ENCODE measurements around the gene C3orf20.
"Not testable (repeated sequence)": the region's sequence is repeated elsewhere in the genome, so short reads cannot be mapped to it uniquely, and the experiment has no call there.

The C3orf20 gene

GRCh38 chr3:14700891-14701290 is 25.9 kb downstream of the C3orf20 start:
- no peak for DNase-seq (ENCODE audit: low spot score)

- no peak for DNase-seq (ENCODE audit: low spot score)
Measured at GRCh38 chr3:14701676-14702075, 26.7 kb downstream of the C3orf20 start.

- DNase-seq (ENCODE audit: low spot score): no peak
Measured at GRCh38 chr3:14703128-14703750, 28.3 kb downstream of the C3orf20 start.

- no peak for DNase-seq (ENCODE audit: low spot score)
Measured at GRCh38 chr3:14703791-14704190, 28.9 kb downstream of the C3orf20 start.

DNA sequence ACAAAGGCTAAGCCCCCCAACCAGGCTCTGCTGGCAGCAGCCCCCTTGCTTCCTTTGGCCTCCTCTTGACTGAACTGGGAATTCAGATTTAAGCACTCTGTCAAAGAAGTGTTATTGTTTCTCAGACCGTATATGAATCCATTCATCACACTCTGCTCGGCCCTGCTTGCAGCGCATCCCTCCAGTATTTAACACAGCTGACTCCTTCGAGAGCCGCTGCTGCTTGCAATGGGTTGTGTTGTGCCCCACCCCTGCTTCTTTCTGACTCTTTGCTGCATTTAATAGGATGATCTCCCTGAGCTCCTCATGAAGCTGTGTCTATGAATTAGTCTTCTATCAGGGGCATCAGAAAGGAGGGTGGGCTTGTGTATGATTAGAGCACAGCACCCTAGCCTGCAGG is 31.2 kb downstream of the C3orf20 start:
- no peak for DNase-seq (ENCODE audit: low spot score)

DNA sequence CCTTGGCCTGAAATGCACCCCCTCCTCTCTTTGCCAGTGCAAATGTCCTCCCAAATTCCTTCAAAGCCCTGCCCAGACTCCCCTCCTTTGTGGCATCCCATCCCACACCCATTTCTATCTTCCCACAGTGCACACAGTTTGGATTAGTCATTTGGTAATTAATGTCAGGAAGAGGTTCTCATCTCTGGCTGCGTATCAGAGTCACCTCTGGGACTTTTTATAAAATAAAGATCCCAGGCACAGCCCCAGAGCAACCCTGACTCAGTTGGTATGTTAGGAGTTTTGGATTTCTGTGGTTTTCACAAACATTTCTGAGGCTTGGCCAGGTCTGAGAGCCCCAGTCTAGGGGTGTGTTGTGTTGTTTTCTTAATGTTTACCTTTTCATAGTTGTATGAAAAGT is 41.6 kb downstream of the C3orf20 start:
- no peak for DNase-seq (ENCODE audit: low spot score)

DNA sequence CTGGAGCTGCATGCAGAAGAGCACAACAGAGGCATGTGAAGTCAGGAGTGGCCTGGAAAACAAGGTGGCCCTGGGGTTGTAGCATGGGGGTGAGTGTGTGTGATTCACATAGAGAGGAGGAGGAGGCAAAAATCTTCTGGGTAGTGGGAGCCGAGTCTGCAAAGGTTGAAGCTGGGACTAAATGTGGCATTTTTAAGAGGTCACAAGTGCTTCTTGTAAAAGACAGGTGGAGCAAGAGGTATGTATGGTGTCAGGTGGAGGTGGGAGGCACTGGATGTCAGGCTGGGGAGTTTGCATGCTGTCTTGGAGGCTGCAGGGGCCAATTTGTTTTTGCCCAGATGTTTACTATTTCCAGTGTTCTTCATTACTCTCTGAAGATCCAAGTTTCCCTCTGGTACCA is 42.4 kb downstream of the C3orf20 start:
- no peak for DNase-seq (ENCODE audit: low spot score)

DNA sequence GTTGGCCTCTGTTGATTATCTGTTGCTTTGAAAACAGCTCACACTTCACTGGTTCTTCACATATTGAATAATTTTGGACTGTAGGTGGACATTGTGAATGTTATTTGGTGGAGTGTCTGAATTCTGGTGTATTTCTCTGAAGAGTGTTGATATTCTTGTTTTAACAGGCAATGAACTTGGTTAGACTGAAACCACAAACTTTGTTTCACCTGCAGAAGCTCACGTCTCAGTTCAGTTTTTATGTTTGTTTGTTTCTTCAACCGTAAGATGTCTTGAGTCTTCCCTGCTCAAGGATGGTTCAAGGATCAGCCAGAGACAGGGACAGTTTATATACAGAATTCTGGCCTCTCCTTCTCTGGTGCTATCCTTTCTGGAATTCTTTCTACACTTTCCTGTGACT is 43.6 kb downstream of the C3orf20 start:
- no peak for DNase-seq (ENCODE audit: low spot score)

DNA sequence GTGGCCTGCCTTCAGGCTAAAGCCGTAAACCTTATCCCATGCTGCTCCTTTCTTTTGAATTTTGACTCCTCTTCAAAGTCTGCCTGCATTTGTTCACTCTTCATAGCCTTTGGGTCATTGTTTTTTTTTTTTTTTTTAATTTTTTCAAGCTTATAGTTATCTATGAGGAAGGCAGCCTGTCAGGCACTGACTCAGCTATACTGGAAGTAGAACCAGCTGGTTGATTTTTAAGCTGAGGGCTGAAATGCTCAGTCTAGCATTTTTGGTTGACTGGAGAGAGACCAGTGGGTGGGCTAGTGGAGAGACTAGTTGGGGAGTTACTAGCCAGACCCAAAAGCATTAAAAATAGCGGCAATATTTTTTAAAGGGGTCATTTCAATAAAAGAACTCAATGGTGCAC is 44.1 kb downstream of the C3orf20 start:
- DNase-seq (ENCODE audit: low spot score): no peak

DNA sequence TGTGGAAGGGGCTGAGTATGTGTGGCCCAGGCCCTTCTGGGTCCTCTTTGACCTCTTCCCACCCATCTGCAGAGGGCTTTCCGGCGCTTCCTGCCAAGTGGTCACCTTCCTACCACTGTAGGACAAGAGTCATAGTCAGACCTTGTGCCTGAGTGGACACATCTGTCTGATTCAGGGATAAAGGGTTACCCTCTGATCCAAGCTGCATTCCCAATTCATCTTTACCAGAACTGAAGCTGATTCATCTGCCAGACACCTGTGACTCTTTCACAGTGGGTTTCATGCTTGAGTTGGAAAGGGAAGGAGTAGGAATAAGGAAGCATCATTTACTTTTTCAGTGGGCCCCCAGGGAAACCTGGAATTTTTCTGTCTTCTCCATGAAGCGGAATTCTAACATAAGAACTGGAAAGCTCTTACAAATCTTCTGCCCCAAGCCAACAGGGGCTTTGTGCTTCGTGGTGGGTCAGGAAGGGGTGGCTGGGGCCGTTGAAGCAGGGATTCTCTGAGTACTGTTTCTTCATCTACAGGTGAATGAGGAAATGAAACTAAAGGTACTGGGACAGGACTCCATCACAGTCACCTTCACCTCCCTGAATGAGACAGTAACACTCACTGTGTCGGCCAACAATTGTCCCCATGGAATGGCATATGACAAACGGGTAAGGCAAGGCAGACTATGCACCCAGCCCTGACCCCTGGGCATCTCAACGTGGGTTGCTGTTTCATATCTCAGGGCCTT is 46.4 kb downstream of the C3orf20 start:
- no peak for DNase-seq (ENCODE audit: low spot score)

DNA sequence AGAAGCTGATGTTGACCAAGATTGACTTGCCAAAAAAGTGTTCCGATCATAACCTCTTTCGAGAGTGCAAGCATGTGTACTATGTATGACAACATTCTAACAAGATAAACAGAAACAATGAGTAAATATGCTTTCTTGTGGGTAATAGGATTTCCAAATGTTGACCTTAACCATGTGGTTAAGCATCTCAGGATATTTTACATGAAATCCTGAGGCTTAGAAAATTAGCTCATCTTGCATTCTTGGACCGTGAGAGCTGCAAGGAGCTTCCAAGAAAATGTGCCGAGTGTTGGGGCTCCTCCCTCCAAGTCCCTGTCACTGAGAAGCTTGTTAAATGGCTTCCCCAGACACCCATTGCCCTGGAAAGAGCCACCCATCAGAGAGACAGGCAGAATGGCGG is 50.1 kb downstream of the C3orf20 start:
- no peak for DNase-seq (ENCODE audit: low spot score)

DNA sequence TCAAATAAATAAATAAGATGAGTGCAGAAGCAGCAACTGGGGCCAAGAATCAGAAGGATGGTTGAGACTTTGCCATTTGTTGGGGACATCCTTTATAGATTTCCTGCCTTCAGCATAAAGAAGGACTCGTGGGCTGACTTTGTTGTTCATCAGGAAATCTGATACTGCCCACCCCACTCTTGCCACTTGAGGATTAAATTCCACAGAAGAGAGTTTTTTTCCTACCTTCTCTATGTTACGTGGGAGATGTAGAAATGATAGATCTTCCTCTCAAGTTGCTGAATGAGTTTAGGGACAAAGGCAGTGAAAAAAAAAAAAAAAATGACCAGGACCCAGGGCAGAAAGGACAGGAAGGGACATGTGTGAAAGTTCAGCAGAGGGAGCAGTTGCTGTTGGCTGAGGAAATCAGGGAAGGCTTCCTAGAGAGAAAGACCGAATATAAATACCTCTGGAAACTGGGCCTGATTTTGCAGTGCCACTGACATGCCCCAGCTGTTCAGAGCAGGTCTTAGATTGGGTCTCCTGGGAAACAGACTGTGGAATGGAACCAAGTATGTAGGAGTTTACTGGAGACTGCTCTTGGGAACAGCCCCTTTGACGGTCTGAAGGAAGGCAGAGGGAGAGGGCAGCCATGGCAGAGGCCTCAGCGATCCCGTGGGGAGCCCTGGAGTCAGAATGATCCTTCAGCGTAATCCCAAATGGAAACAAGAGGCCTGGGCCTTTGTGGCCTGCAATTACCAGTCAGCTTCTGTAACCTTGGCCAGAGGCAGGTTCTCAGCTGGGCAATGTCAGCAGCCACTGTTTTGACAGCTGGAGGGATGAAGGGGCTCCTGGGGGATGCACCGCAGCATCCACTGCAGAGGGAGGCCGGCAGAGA is 50.9 kb downstream of the C3orf20 start:
- DNase-seq (ENCODE audit: low spot score): no peak

GRCh38 chr3:14726441-14726780 is 51.5 kb downstream of the C3orf20 start:
- DNase-seq (ENCODE audit: low spot score): no peak

GRCh38 chr3:14728113-14728512 is 53.2 kb downstream of the C3orf20 start:
- DNase-seq (ENCODE audit: low spot score): no peak

DNA sequence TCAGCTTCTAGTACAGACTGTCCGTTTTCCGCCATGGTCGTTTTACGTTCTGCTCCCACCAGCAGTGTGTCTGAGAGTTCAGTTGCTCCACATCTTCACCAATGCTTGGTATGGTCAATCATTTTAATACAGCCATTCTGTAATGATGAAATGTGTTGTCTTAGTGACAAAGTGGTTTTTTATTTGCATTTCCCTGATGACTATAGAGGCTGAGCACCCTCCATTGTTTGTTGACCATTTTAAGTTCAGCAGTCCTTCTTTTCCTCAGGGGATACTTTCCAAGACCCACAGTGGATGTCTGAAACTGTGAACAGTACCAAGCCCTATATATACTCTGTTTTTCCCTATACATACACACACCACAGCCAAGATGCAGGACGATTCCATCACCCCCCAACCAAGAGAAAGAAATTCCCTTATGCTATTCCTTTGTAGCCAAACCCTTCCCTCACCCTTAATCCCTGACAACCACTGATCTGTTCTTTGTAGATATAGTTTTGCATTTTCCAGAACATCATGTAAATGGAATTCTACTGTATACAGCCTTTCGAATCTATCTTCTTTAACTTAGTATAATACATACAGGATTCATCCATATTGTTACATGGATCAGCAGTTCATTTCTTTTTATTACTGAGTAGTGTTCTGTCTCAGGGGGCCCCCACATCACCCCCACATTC is 55.9 kb downstream of the C3orf20 start:
- DNase-seq (ENCODE audit: low spot score): no peak

DNA sequence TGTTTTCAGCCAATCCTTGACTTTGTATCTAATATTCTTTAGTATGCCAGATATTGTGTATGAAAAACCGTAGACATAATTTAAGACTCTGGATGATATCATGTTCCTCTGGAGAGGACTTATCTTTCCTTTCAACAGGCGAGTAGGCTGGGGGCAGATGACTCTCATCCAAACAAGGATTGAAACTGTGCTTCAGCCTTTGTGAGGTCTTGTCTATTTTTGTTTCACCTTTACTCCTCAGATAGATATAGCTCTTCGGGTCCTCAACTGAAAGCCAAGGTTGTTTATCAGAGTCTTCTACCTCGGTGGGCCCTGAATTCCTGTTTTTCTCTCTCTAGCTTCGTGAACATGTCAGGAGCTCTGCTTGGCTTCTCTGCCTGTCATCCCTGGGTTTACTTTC is 66.0 kb downstream of the C3orf20 start:
- no peak for DNase-seq (ENCODE audit: low spot score)

GRCh38 chr3:14741510-14741909 is 66.6 kb downstream of the C3orf20 start:
- no peak for DNase-seq (ENCODE audit: low spot score)

GRCh38 chr3:14744556-14744955 is 69.6 kb downstream of the C3orf20 start:
- DNase-seq (ENCODE audit: low spot score): no peak

GRCh38 chr3:14750650-14751049 is 75.7 kb downstream of the C3orf20 start:
- no peak for DNase-seq (ENCODE audit: low spot score)

DNA sequence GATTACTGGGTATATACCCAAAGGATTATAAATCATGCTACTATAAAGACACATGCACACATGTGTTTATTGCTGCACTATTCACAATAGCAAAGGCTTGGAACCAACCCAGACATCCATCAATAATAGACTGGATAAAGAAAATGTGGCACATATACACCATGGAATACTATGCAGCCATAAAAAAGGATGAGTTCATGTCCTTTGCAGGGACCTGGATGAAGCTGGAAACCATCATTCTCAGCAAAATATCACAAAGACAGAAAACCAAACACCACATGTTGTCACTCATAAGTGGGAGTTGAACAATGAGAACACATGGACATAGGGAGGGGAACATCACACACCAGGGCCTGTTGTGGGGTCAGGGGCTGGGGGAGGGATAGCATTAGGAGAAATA is 78.0 kb downstream of the C3orf20 start:
- not testable (repeated sequence) for DNase-seq (ENCODE audit: low spot score)

- no peak for DNase-seq (ENCODE audit: low spot score)
Measured at GRCh38 chr3:14757153-14757700, 82.3 kb downstream of the C3orf20 start.

DNA sequence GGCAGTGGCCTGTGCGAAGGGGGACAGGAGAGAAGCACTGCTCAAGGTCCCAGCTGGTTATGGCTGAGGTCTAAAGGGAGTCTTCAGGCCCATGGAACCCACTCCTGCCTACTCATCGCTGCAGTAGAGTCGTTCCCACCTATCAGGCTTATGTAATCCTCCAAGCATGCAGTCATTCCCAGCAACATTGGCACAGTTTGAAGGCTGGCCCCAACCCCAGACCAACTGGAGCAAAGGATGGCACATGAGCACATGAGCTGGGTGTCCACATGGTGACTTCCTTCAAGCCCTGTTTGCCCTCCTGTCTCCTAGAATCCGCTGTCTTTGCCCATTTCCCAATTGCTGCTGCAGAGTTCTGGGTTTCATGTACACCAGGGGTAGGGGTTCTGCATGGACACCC is 83.4 kb downstream of the C3orf20 start:
- DNase-seq (ENCODE audit: low spot score): no peak
